K562 (cell line): Measurements from ENCODE around the gene PHF21A. TPM values are rescaled to one million over a fixed set of nuclear protein-coding genes. Genes with fewer than 3 reads are reported as not detected.

ENCODE experiments used
- ERF ChIP-seq: fragments of 450-650 bp; formaldehyde crosslinking; IDR thresholded peaks from 2 replicates; pipeline ENCODE4 v1.4.0; 2020; ENCODE audit warnings: mild to moderate bottlenecking, mixed read lengths
- FOXK2 ChIP-seq, 2 experiments: fragments of 450-650 bp; IDR thresholded peaks in 1 of 2; conservative IDR thresholded peaks in 1 of 2; 2 replicates each; pipeline ENCODE4 v1.6.1; 2016; ENCODE audit warnings: low read depth in 2 of 2, mild to moderate bottlenecking in 1 of 2
- NCOA4 ChIP-seq: fragments of 450-650 bp; IDR thresholded peaks from 2 replicates; pipeline ENCODE4 v1.6.1; 2018; ENCODE audit warnings: mild to moderate bottlenecking; ENCODE audit not compliant: partially characterized antibody
- NR4A1 ChIP-seq, 2 experiments: fragments of 250-450 bp in 1 of 2; fragments of 450-650 bp in 1 of 2; sonication (Bioruptor Pico) in 1 of 2; IDR thresholded peaks; 2 replicates each; pipeline versions ENCODE4 v1.4.0 to v1.6.1; 2016 to 2020; ENCODE audit warnings: mild to moderate bottlenecking in 2 of 2, missing compliant biosample characterization in 1 of 2, missing genetic modification characterization in 1 of 2, moderate library complexity in 1 of 2
- POLR2H ChIP-seq: IDR thresholded peaks from 2 replicates; pipeline ENCODE4 v1.6.1; 2016; ENCODE audit warnings: missing genetic modification characterization, low read depth, mild to moderate bottlenecking, control low read depth, missing compliant biosample characterization, moderate library complexity
- RAD21 ChIP-seq, 2 experiments: fragments of 250-450 bp in 1 of 2; fragments of 450-650 bp in 1 of 2; sonication (Bioruptor Pico) in 1 of 2; formaldehyde crosslinking in 1 of 2; IDR thresholded peaks in 1 of 2; conservative IDR thresholded peaks in 1 of 2; 2 replicates each; pipeline versions ENCODE4 v1.4.0 to v1.8.0; 2020 to 2022; ENCODE audit warnings: mild to moderate bottlenecking in 2 of 2, moderate library complexity in 1 of 2
- RBM22 ChIP-seq: fragments of 200-400 bp; formaldehyde crosslinking; IDR thresholded peaks from 2 replicates; pipeline ENCODE4 v1.6.1; 2018; ENCODE audit warnings: low read length, low read depth; ENCODE audit not compliant: poor library complexity, severe bottlenecking
- RFX1 ChIP-seq: fragments of 450-650 bp; IDR thresholded peaks from 2 replicates; pipeline ENCODE4 v1.6.1; 2016; ENCODE audit warnings: mild to moderate bottlenecking, moderate library complexity
- SAFB ChIP-seq: fragments of 200-400 bp; formaldehyde crosslinking; IDR thresholded peaks from 2 replicates; pipeline ENCODE4 v1.6.1; 2017; ENCODE audit warnings: low read depth, low read length, borderline replicate concordance
- TCF3 ChIP-seq: sonication (generic); formaldehyde crosslinking; IDR thresholded peaks from 2 replicates; pipeline ENCODE4 v1.4.0; 2020; ENCODE audit warnings: mild to moderate bottlenecking, missing genetic modification reagents
- ZBTB1 ChIP-seq: sonication (generic); formaldehyde crosslinking; IDR thresholded peaks from 2 replicates; pipeline ENCODE4 v1.8.1; 2023; ENCODE audit warnings: missing genetic modification reagents, low read depth, mild to moderate bottlenecking, borderline replicate concordance
- ZNF121 ChIP-seq: sonication (generic); formaldehyde crosslinking; conservative IDR thresholded peaks from 2 replicates; pipeline ENCODE4 v1.8.0; 2022; ENCODE audit warnings: missing genetic modification reagents
- ZNF140 ChIP-seq: fragments of 250-450 bp; sonication (Bioruptor Pico); IDR thresholded peaks from 2 replicates; pipeline ENCODE4 v1.8.0; 2021; ENCODE audit warnings: moderate library complexity, mild to moderate bottlenecking, inconsistent platforms
- polyA plus RNA-seq, 8 experiments: library from polyadenylated mRNA; depleted of rRNA in 4 of 8; stranded (reverse) in 5 of 8; unstranded in 3 of 8; fragments of >200 nt; fragmentation: Nextera tagmentation in 2 of 8; fragmentation: Illumina TruSeq in 1 of 8; extraction: Ambion mirVana in 2 of 8; extraction: Trizol in 1 of 8; gene quantifications; 2 replicates each; pipeline versions ENCODE4 v1.2.1 to v1.2.3, GENCODE V29; 2011 to 2014; ENCODE audit warnings: inconsistent platforms in 1 of 8, missing spikeins in 1 of 8
- total RNA-seq, 7 experiments: library from RNA; depleted of rRNA in 6 of 7; stranded (reverse); fragments of >200 nt in 6 of 7; fragmentation: Illumina TruSeq in 2 of 7; extraction: Trizol in 2 of 7; gene quantifications; 2 replicates each; pipeline versions ENCODE4 v1.2.1 to v1.2.3, GENCODE V29; 2011 to 2021; ENCODE audit warnings: low replicate concordance in 1 of 7
- TF ChIP-seq, protein P1 (sequence below): sonication (generic); formaldehyde crosslinking; IDR thresholded peaks from 2 replicates; pipeline ENCODE4 v1.8.0; 2022; ENCODE audit warnings: missing genetic modification reagents, mild to moderate bottlenecking, moderate library complexity, borderline replicate concordance
- TF ChIP-seq, protein P2 (sequence below), 2 experiments: fragments of 450-650 bp; formaldehyde crosslinking in 1 of 2; IDR thresholded peaks; 2 replicates each; pipeline versions ENCODE4 v1.4.0 to v1.6.1; 2014 to 2020; ENCODE audit warnings: mild to moderate bottlenecking in 2 of 2, borderline replicate concordance in 1 of 2, low read depth in 1 of 2
- TF ChIP-seq, protein P3 (sequence below): fragments of 250-450 bp; sonication (Bioruptor Pico); IDR thresholded peaks from 2 replicates; pipeline ENCODE4 v1.4.0; 2020

Gene PHF21A
- total and polyA plus RNA-seq, 9 of the 15 experiments (the other 6 are each of a cell fraction or from before 2014, with no cell fraction given), result 1.5 to 32.4 (median 10.7) TPM

DNA sequence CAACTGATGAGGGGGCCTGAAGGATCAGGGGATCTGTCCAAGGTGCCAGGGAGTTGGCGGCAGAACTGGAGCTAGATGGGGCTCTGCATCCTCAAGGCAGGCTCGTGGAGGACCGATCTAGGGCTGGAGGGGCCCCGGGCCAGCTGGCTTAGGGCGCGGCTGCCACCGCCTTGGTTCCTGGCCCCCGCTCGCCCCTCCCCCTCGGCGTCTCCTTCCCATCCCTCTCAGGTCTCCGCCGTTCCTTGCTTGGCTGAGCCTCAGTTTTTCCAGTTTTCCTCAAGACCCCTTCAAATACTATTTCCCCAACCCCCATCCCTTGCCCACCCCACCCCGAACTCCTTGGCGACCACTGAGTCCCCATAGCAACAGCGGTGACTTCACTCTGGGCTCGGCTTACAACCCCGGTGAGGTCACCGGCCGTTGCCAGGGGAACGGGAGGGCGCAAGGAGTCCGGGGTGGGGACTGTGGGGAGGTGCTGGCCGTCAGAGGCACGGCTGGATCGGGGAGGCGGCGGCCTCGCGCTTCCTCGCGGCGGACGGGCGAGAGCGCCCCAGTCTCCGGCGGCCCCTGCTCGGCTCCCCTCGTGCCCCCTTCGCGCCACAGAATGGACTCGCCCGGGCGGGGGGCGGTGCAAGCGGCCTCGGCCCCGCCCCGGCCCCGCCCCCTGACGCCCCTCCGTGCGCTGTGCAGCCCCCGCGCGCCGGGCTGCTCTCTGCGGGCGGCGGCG, 221.6 kb downstream of the PHF21A start (continued):
- TF ChIP-seq, protein P1, sequence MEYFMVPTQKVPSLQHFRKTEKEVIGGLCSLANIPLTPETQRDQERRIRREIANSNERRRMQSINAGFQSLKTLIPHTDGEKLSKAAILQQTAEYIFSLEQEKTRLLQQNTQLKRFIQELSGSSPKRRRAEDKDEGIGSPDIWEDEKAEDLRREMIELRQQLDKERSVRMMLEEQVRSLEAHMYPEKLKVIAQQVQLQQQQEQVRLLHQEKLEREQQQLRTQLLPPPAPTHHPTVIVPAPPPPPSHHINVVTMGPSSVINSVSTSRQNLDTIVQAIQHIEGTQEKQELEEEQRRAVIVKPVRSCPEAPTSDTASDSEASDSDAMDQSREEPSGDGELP, result peak; percentile 92
- TF ChIP-seq, protein P2, sequence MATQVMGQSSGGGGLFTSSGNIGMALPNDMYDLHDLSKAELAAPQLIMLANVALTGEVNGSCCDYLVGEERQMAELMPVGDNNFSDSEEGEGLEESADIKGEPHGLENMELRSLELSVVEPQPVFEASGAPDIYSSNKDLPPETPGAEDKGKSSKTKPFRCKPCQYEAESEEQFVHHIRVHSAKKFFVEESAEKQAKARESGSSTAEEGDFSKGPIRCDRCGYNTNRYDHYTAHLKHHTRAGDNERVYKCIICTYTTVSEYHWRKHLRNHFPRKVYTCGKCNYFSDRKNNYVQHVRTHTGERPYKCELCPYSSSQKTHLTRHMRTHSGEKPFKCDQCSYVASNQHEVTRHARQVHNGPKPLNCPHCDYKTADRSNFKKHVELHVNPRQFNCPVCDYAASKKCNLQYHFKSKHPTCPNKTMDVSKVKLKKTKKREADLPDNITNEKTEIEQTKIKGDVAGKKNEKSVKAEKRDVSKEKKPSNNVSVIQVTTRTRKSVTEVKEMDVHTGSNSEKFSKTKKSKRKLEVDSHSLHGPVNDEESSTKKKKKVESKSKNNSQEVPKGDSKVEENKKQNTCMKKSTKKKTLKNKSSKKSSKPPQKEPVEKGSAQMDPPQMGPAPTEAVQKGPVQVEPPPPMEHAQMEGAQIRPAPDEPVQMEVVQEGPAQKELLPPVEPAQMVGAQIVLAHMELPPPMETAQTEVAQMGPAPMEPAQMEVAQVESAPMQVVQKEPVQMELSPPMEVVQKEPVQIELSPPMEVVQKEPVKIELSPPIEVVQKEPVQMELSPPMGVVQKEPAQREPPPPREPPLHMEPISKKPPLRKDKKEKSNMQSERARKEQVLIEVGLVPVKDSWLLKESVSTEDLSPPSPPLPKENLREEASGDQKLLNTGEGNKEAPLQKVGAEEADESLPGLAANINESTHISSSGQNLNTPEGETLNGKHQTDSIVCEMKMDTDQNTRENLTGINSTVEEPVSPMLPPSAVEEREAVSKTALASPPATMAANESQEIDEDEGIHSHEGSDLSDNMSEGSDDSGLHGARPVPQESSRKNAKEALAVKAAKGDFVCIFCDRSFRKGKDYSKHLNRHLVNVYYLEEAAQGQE (IDR thresholded peaks at IDR 0.05; ENCODE audit: borderline replicate concordance), result peak; percentile 97
- TF ChIP-seq, protein P2 (CRISPR knock-in tag; IDR thresholded peaks at IDR 0.05; ENCODE audit: low read depth), result peak; percentile 94
- TF ChIP-seq NR4A1 (CRISPR knock-in tag; IDR thresholded peaks at IDR 0.05) (0 out of 2 replicates have a peak, but pooled peaks have one; percentile 26), NR4A1 (tag; IDR thresholded peaks at IDR 0.05) (no peak), ZNF140 (no peak), TCF3 (CRISPR knock-in tag) (no peak), NCOA4 (no peak), ZNF121 (no peak), POLR2H (no peak), RBM22 (peak; percentile 100), ZBTB1 (CRISPR knock-in tag) (no peak), FOXK2 (conservative IDR thresholded peaks at IDR 0.05 in 1 of 2, IDR thresholded peaks at IDR 0.05 in 1 of 2; ENCODE audit: low read depth in 2 of 2) (peak in 1 of 2 experiments; percentile 99; a peak in 2 of 4 replicates), RAD21 (CRISPR knock-in tag; conservative IDR thresholded peaks at IDR 0.05 in 1 of 2, IDR thresholded peaks at IDR 0.05 in 1 of 2) (no peak), ERF (CRISPR knock-in tag) (no peak), SAFB (no peak), RFX1 (peak; percentile 99)
- TF ChIP-seq, protein P3, sequence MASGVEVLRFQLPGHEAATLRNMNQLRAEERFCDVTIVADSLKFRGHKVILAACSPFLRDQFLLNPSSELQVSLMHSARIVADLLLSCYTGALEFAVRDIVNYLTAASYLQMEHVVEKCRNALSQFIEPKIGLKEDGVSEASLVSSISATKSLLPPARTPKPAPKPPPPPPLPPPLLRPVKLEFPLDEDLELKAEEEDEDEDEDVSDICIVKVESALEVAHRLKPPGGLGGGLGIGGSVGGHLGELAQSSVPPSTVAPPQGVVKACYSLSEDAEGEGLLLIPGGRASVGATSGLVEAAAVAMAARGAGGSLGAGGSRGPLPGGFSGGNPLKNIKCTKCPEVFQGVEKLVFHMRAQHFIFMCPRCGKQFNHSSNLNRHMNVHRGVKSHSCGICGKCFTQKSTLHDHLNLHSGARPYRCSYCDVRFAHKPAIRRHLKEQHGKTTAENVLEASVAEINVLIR (CRISPR knock-in tag), result peak; percentile 41
